GM23338 (cell line): Measurements from ENCODE around the gene VENTX. TPM values are rescaled to one million over a fixed set of nuclear protein-coding genes. Genes with fewer than 3 reads are reported as not detected.

Experiments used
- ATAC-seq: fragments of 200-7000 bp; cut with Tn5 transposase; 3 replicates; pipeline ENCODE4 v1.9.1; 2020
- DNase-seq: peaks from one replicate; pipeline ENCODE4 v3.0.0-alpha.2; 2015; ENCODE audit warnings: low spot score
- H2AFZ ChIP-seq: fragments of 200-600 bp; sonication (generic); 2 replicates; pipeline ENCODE4 v1.8.0; 2016; ENCODE audit warnings: antibody characterized with exemption, mild to moderate bottlenecking, moderate library complexity
- H3F3A ChIP-seq: fragments of 200-600 bp; sonication (generic); replicated peaks from 2 replicates; pipeline ENCODE4 v1.8.0; 2017; ENCODE audit warnings: antibody characterized with exemption, mixed run types, low read depth
- H3K27ac ChIP-seq: fragments of 200-600 bp; sonication (generic); 2 replicates; pipeline ENCODE4 v1.6.1; 2016; ENCODE audit warnings: low read depth
- H3K27me3 ChIP-seq: fragments of 200-600 bp; sonication (generic); 2 replicates; pipeline ENCODE4 v1.8.0; 2016; ENCODE audit warnings: mild to moderate bottlenecking, mixed run types, moderate library complexity; ENCODE audit not compliant: insufficient read depth
- H3K36me3 ChIP-seq: fragments of 200-600 bp; sonication (generic); 2 replicates; pipeline ENCODE4 v1.8.0; 2016; ENCODE audit warnings: mild to moderate bottlenecking; ENCODE audit not compliant: insufficient read depth
- H3K4me1 ChIP-seq: fragments of 200-600 bp; sonication (generic); 2 replicates; pipeline ENCODE4 v1.8.0; 2016; ENCODE audit warnings: mild to moderate bottlenecking, moderate library complexity; ENCODE audit not compliant: insufficient read depth
- H3K4me2 ChIP-seq: fragments of 200-600 bp; sonication (generic); 2 replicates; pipeline ENCODE4 v1.7.1; 2017; ENCODE audit warnings: mixed run types
- H3K4me3 ChIP-seq: fragments of 200-600 bp; sonication (generic); 2 replicates; pipeline ENCODE4 v1.6.1; 2016; ENCODE audit warnings: mixed run types
- H3K79me2 ChIP-seq: fragments of 200-600 bp; sonication (generic); replicated peaks from 2 replicates; pipeline ENCODE4 v1.8.0; 2017; ENCODE audit warnings: mild to moderate bottlenecking; ENCODE audit not compliant: insufficient read depth
- H3K9me2 ChIP-seq: fragments of 200-600 bp; sonication (generic); 2 replicates; pipeline ENCODE4 v1.8.0; 2017; ENCODE audit not compliant: insufficient read depth
- H4K20me1 ChIP-seq: fragments of 200-600 bp; sonication (generic); replicated peaks from 2 replicates; pipeline ENCODE4 v1.8.0; 2017; ENCODE audit warnings: mild to moderate bottlenecking; ENCODE audit not compliant: insufficient read depth
- H3K27ac Mint-ChIP-seq: 2 replicates; pipeline ENCODE4 v1.8.0; 2020; ENCODE audit warnings: inconsistent platforms, mild to moderate bottlenecking, moderate library complexity, mixed read lengths
- H3K27me3 Mint-ChIP-seq: 3 replicates; pipeline ENCODE4 v1.8.0; 2022; ENCODE audit warnings: low read depth, mild to moderate bottlenecking, moderate library complexity, mixed read lengths, inconsistent platforms; ENCODE audit not compliant: insufficient read depth, poor library complexity
- H3K36me3 Mint-ChIP-seq: 3 replicates; pipeline ENCODE4 v1.8.0; 2021; ENCODE audit warnings: low read depth, mild to moderate bottlenecking, inconsistent platforms, moderate library complexity, mixed read lengths
- H3K4me1 Mint-ChIP-seq: 3 replicates; pipeline ENCODE4 v1.8.0; 2020; ENCODE audit warnings: mild to moderate bottlenecking, inconsistent platforms, mixed read lengths
- H3K4me3 Mint-ChIP-seq: 3 replicates; pipeline ENCODE4 v1.8.0; 2021; ENCODE audit warnings: moderate library complexity, mild to moderate bottlenecking, inconsistent platforms, mixed read lengths
- H3K9me3 Mint-ChIP-seq: 3 replicates; pipeline ENCODE4 v1.8.0; 2020; ENCODE audit warnings: moderate library complexity, mild to moderate bottlenecking, inconsistent platforms, mixed read lengths
- CREB1 ChIP-seq: fragments of 250-450 bp; sonication (Bioruptor Pico); IDR thresholded peaks from 2 replicates; pipeline ENCODE4 v1.5.0; 2020; ENCODE audit warnings: low read depth, mild to moderate bottlenecking, moderate library complexity
- POLR2AphosphoS5 ChIP-seq: IDR thresholded peaks from 2 replicates; pipeline ENCODE4 v1.6.1; 2016; ENCODE audit warnings: antibody characterized with exemption, low read depth
- ZNF114 ChIP-seq: fragments of 250-450 bp; sonication (Bioruptor Pico); IDR thresholded peaks from 2 replicates; pipeline ENCODE4 v1.5.0; 2020; ENCODE audit warnings: mild to moderate bottlenecking, moderate library complexity
- polyA plus RNA-seq: library from polyadenylated mRNA; unstranded; fragments of >200 nt; fragmentation: Nextera tagmentation; extraction: Ambion mirVana; gene quantifications from 2 replicates; pipeline ENCODE4 v1.2.1, GENCODE V29; 2016
- total RNA-seq: library from RNA; depleted of rRNA; stranded (reverse); fragments of >200 nt; shearing (Covaris generic); gene quantifications from 2 replicates; pipeline ENCODE4 v1.2.3, GENCODE V29; 2014
- TF ChIP-seq, protein P1 (sequence below): fragments of 250-450 bp; sonication (Bioruptor Pico); IDR thresholded peaks from 2 replicates; pipeline ENCODE4 v1.5.0; 2020; ENCODE audit warnings: mild to moderate bottlenecking, moderate library complexity

Gene VENTX
- total and polyA plus RNA-seq, 2 experiments from 2014 or later, result 4.8 to 8.1 TPM

- TF ChIP-seq CREB1 (CRISPR knock-in tag), result no peak
Observed at GRCh38 chr10:133261726-133262325, 24.2 kb downstream of the VENTX start (continued).

DNA sequence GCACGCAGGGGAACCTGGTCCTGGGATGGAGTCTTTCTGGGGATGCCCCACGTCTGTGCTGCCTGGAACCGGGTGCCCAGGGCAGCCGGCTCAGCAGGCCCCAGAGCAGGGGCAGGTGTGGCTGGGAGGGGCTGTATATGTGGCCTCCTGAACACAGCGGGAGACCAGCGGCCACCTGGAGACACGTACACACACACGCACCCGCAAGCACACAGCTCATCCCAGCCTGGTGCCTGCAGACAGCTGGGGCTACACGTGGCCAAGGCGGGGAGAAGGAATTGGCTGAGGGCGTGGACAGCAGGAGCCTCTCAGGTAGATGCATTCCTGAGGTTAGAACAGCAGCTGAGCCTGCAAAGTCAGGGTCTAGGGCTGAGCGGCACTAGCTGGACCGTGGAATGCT lies 25.0 kb downstream of the VENTX start:
- Mint-ChIP-seq H3K9me3 (no peaks in the 10 kb centered on the region), H3K27ac (no peak overlapping the region), H3K27me3 (peaks cover 18% of the 10 kb centered on the region), H3K4me1 (peaks cover 3% of the 10 kb centered on the region), H3K36me3 (peaks cover 3% of the 10 kb centered on the region; the same call in 1 of the 3 replicates), H3K4me3 (peak overlapping the region; percentile 72; the same call in 2 of the 3 replicates)
- Histone ChIP-seq H3K79me2 (no peaks in the 10 kb centered on the region), H3K27ac (no peak overlapping the region), H3F3A (no peaks in the 10 kb centered on the region), H3K4me2 (peak overlapping the region; percentile 78; the same call in 1 of the 2 replicates), H3K9me2 (no peaks in the 10 kb centered on the region), H3K27me3 (peaks cover 8% of the 10 kb centered on the region), H3K4me3 (peak overlapping the region; percentile 50; the same call in 1 of the 2 replicates), H4K20me1 (no peaks in the 10 kb centered on the region), H2AFZ (no peak overlapping the region), H3K36me3 (no peaks in the 10 kb centered on the region), H3K4me1 (peaks cover 8% of the 10 kb centered on the region)
- TF ChIP-seq ZNF114 (CRISPR knock-in tag) (no peak), POLR2AphosphoS5 (no peak)
- TF ChIP-seq, protein P1, sequence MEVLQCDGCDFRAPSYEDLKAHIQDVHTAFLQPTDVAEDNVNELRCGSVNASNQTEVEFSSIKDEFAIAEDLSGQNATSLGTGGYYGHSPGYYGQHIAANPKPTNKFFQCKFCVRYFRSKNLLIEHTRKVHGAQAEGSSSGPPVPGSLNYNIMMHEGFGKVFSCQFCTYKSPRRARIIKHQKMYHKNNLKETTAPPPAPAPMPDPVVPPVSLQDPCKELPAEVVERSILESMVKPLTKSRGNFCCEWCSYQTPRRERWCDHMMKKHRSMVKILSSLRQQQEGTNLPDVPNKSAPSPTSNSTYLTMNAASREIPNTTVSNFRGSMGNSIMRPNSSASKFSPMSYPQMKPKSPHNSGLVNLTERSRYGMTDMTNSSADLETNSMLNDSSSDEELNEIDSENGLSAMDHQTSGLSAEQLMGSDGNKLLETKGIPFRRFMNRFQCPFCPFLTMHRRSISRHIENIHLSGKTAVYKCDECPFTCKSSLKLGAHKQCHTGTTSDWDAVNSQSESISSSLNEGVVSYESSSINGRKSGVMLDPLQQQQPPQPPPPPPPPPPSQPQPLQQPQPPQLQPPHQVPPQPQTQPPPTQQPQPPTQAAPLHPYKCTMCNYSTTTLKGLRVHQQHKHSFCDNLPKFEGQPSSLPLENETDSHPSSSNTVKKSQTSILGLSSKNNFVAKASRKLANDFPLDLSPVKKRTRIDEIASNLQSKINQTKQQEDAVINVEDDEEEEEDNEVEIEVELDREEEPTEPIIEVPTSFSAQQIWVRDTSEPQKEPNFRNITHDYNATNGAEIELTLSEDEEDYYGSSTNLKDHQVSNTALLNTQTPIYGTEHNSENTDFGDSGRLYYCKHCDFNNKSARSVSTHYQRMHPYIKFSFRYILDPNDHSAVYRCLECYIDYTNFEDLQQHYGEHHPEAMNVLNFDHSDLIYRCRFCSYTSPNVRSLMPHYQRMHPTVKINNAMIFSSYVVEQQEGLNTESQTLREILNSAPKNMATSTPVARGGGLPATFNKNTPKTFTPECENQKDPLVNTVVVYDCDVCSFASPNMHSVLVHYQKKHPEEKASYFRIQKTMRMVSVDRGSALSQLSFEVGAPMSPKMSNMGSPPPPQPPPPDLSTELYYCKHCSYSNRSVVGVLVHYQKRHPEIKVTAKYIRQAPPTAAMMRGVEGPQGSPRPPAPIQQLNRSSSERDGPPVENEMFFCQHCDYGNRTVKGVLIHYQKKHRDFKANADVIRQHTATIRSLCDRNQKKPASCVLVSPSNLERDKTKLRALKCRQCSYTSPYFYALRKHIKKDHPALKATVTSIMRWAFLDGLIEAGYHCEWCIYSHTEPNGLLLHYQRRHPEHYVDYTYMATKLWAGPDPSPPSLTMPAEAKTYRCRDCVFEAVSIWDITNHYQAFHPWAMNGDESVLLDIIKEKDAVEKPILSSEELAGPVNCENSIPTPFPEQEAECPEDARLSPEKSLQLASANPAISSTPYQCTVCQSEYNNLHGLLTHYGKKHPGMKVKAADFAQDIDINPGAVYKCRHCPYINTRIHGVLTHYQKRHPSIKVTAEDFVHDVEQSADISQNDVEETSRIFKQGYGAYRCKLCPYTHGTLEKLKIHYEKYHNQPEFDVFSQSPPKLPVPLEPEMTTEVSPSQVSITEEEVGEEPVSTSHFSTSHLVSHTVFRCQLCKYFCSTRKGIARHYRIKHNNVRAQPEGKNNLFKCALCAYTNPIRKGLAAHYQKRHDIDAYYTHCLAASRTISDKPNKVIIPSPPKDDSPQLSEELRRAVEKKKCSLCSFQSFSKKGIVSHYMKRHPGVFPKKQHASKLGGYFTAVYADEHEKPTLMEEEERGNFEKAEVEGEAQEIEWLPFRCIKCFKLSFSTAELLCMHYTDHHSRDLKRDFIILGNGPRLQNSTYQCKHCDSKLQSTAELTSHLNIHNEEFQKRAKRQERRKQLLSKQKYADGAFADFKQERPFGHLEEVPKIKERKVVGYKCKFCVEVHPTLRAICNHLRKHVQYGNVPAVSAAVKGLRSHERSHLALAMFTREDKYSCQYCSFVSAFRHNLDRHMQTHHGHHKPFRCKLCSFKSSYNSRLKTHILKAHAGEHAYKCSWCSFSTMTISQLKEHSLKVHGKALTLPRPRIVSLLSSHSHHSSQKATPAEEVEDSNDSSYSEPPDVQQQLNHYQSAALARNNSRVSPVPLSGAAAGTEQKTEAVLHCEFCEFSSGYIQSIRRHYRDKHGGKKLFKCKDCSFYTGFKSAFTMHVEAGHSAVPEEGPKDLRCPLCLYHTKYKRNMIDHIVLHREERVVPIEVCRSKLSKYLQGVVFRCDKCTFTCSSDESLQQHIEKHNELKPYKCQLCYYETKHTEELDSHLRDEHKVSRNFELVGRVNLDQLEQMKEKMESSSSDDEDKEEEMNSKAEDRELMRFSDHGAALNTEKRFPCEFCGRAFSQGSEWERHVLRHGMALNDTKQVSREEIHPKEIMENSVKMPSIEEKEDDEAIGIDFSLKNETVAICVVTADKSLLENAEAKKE, result no peak
- no peak for DNase-seq
- ATAC-seq, result peak; percentile 4; the same call in 2 of the 3 replicates
